ENCODE measurements around the gene FAM118A.

The FAM118A gene

DNA sequence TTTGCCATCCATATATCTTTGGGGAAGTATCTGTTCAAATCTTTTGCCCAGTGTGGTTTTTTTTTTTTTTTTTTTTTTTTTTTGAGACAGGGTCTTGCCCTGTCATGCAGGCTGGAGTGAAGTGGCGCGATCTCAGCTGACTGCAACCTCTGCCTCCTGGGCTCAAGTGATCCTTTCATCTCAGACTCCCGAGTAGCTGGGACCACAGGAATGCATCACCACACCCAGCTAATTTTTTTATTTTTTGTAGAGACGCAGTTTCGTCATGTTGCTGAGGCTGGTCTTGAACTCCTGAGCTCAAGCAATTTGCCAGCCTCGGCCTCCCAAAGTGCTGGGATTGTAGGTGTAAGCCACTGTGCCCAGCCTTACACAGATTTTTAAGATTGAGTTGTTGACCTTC, 4.8 kb upstream of the FAM118A start:
- H3K27ac ChIP-seq = no peak overlapping the region

DNA sequence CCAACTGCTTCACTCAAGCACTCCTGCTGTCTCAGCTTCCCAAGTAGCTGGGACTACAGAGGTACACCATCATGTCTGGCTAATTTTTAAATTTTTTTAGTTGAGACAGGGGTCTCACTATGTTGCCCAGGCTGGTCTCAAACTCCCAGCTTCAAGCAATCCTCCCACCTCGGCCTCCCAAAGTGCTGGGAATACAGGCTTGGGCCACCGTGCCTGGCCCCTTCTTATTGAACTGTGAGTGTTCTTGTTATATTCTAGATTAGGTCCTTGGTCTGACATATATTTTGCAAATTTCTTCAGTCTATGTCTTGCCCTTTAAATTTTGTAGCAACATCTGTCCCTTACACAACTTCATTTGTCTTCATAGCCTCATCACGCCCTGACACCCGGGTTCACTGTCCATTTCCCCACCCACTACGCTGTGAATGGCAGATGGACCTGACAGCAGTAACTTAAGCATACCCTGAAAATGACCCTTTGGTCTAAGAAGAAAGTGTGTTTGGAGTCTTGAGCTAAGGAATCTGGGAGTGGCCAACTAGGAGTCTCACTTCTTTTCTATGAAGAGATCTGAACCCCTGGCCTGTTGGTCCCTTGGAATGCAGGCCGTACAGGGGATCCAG, 4.2 kb upstream of the FAM118A start:
- no peak overlapping the region for H2AFZ ChIP-seq
- H3K9me3 ChIP-seq (ENCODE audit: control insufficient read depth, low read length) = no peaks in the 10 kb centered on the region
- H3K4me3 ChIP-seq (ENCODE audit: low read depth, low read length) = no peak overlapping the region
- no peaks in the 10 kb centered on the region for H3K79me2 ChIP-seq
- H3K36me3 ChIP-seq (ENCODE audit: control insufficient read depth, insufficient read depth, low read length) = no peaks in the 10 kb centered on the region
- H3K9ac ChIP-seq = no peak overlapping the region
- H3K4me2 ChIP-seq (ENCODE audit: low read length) = no peak overlapping the region
- no peaks in the 10 kb centered on the region for H3K27me3 ChIP-seq (ENCODE audit: control insufficient read depth, insufficient read depth, low read length)
- TF ChIP-seq, protein P1, sequence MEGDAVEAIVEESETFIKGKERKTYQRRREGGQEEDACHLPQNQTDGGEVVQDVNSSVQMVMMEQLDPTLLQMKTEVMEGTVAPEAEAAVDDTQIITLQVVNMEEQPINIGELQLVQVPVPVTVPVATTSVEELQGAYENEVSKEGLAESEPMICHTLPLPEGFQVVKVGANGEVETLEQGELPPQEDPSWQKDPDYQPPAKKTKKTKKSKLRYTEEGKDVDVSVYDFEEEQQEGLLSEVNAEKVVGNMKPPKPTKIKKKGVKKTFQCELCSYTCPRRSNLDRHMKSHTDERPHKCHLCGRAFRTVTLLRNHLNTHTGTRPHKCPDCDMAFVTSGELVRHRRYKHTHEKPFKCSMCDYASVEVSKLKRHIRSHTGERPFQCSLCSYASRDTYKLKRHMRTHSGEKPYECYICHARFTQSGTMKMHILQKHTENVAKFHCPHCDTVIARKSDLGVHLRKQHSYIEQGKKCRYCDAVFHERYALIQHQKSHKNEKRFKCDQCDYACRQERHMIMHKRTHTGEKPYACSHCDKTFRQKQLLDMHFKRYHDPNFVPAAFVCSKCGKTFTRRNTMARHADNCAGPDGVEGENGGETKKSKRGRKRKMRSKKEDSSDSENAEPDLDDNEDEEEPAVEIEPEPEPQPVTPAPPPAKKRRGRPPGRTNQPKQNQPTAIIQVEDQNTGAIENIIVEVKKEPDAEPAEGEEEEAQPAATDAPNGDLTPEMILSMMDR (IDR thresholded peaks at IDR 0.05) = no peak
- H3K27ac ChIP-seq = no peak overlapping the region
- H3K4me1 ChIP-seq = no peaks in the 10 kb centered on the region

More for the DNA sequence above, 4.8 kb upstream of the FAM118A start:
- H3K4me3 ChIP-seq (ENCODE audit: low read depth, low read length) = no peak overlapping the region
- H3K4me1 ChIP-seq = no peaks in the 10 kb centered on the region
- no peaks in the 10 kb centered on the region for H3K27me3 ChIP-seq (ENCODE audit: control insufficient read depth, insufficient read depth, low read length)
- H3K4me2 ChIP-seq (ENCODE audit: low read length) = no peak overlapping the region
- TF ChIP-seq, protein P1 (IDR thresholded peaks at IDR 0.05) = no peak
- no peaks in the 10 kb centered on the region for H3K36me3 ChIP-seq (ENCODE audit: control insufficient read depth, insufficient read depth, low read length)
- H2AFZ ChIP-seq = no peak overlapping the region
- H3K79me2 ChIP-seq = no peaks in the 10 kb centered on the region
- H3K9ac ChIP-seq = no peak overlapping the region
- H3K9me3 ChIP-seq (ENCODE audit: control insufficient read depth, low read length) = no peaks in the 10 kb centered on the region

DNA sequence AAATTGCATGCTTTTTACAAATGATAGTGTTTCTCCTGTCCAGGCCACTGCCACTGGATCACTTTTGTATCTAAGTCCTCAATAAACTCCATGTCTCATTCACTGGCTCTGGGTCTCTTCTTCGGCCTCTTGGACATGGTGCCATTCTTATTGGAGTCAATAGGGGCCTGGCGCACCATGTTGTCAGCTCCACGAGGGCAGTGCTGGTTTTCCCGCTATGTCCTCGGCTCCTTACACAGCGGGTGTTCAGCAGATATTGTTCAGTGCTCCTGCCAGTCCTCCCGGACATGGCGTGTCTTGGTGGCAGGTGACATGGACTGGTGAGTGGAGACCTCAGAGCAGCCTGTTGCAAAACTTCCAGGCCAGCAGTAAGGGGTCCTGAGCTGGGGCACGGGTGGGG, 3.6 kb upstream of the FAM118A start:
- TF ChIP-seq, protein P1 (IDR thresholded peaks at IDR 0.05) = no peak
- Histone ChIP-seq H3K79me2 (no peaks in the 10 kb centered on the region), H3K4me2 (ENCODE audit: low read length) (no peak overlapping the region), H2AFZ (no peak overlapping the region), H3K36me3 (ENCODE audit: control insufficient read depth, insufficient read depth, low read length) (no peaks in the 10 kb centered on the region), H3K4me1 (no peaks in the 10 kb centered on the region), H3K9ac (no peak overlapping the region), H3K27me3 (ENCODE audit: control insufficient read depth, insufficient read depth, low read length) (no peaks in the 10 kb centered on the region), H3K4me3 (ENCODE audit: low read depth, low read length) (no peak overlapping the region), H3K9me3 (ENCODE audit: control insufficient read depth, low read length) (no peaks in the 10 kb centered on the region), H3K27ac (no peak overlapping the region)

DNA sequence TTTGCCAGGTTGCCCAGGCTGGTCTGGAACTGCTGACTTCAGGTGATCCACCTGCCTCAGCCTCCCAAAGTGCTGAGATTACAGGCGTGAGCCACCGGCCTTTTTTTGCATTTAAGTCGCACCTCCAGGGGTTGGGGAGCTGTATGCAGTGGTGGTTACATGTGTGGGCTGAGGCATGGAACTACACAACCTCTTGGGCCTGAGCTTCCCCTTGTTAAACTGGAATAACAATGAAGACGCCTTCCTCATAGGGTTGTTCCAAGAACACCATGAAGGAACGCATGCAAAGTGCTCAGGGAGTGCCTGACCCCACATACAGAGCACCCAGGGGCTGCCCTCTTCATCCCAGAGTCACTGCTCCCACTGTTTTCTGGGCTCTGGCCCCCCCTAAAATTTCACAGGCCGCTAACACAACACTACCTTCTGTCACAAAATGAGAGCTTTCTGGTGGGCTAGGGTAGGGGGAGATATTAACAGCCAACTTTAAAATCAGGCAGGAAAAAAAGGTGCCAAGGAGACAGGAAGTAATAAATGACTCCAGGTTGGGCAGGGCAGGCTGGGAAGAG, 1.3 kb upstream of the FAM118A start:
- no peaks in the 10 kb centered on the region for H3K79me2 ChIP-seq
- no peaks in the 10 kb centered on the region for H3K9me3 ChIP-seq (ENCODE audit: control insufficient read depth, low read length)
- H3K4me3 ChIP-seq (ENCODE audit: low read depth, low read length) = no peak overlapping the region
- H3K36me3 ChIP-seq (ENCODE audit: control insufficient read depth, insufficient read depth, low read length) = no peaks in the 10 kb centered on the region
- peak overlapping the region; percentile 96 for H2AFZ ChIP-seq
- no peak overlapping the region for H3K9ac ChIP-seq
- no peaks in the 10 kb centered on the region for H3K27me3 ChIP-seq (ENCODE audit: control insufficient read depth, insufficient read depth, low read length)
- H3K4me2 ChIP-seq (ENCODE audit: low read length) = no peak overlapping the region
- H3K27ac ChIP-seq = no peak overlapping the region
- TF ChIP-seq, protein P1 (IDR thresholded peaks at IDR 0.05) = no peak
- H3K4me1 ChIP-seq = no peaks in the 10 kb centered on the region

DNA sequence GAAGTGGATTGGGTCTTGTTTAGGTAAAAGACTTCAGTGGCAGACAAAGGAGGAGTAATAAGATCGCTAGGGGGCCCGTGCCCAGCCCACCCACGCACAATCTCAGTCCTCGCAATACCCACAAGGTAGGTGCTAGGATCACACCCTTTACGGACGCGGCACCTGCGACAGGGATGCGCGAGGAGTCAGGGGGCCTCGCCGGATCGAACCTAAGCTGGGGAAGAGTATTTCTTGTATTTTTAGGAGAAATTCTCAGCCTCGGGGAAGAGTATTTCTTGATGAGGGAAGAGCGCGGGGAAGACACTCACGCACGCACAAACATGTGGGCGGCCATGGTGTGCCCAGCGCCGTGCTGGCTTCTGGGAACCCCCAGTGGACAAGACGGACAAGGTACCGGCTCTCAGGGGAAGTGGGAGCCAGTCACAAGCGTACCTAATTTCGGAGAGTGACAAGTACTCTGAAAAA, 745 bp upstream of the FAM118A start:
- Histone ChIP-seq H2AFZ (peak overlapping the region; percentile 96), H3K4me2 (ENCODE audit: low read length) (peak overlapping the region; percentile 91), H3K36me3 (ENCODE audit: control insufficient read depth, insufficient read depth, low read length) (no peaks in the 10 kb centered on the region), H3K27ac (peak overlapping the region; percentile 49), H3K4me1 (no peaks in the 10 kb centered on the region), H3K9me3 (ENCODE audit: control insufficient read depth, low read length) (no peaks in the 10 kb centered on the region), H3K27me3 (ENCODE audit: control insufficient read depth, insufficient read depth, low read length) (no peaks in the 10 kb centered on the region), H3K79me2 (no peaks in the 10 kb centered on the region), H3K9ac (no peak overlapping the region), H3K4me3 (ENCODE audit: low read depth, low read length) (peak overlapping the region; percentile 76)
- TF ChIP-seq, protein P1 (IDR thresholded peaks at IDR 0.05) = no peak

Data from parathyroid adenoma (tissue), 2 donors.